SK-N-SH (cell line): ENCODE results near the gene FAM229B. TPM values are rescaled to one million over a fixed set of nuclear protein-coding genes. Genes with fewer than 3 reads are reported as not detected.

ENCODE experiments used
- CTCF ChIA-PET: fragments of 300-600, 350-600 bp; formaldehyde crosslinking; extraction: SDS; loops from one replicate; lab custom pipeline; 2021; lab: Yijun Ruan, JAX
- POLR2A ChIA-PET: fragments of 350-600 bp; sonication (Branson Sonifier 250); formaldehyde crosslinking; extraction: SDS; loops from one replicate; lab custom pipeline; 2020; ENCODE audit warnings: antibody characterized with exemption, inconsistent platforms; lab: Yijun Ruan, JAX
- DNase-seq: peaks from one replicate; pipeline ENCODE4 v3.0.0; 2012
- H2AFZ ChIP-seq: fragments of 200-600 bp; sonication (generic); 2 replicates; pipeline ENCODE4 v1.8.1; 2016; ENCODE audit warnings: antibody characterized with exemption, mild to moderate bottlenecking, low read depth
- H3F3A ChIP-seq: fragments of 200-600 bp; sonication (generic); replicated peaks from 2 replicates; pipeline ENCODE3; 2016; ENCODE audit warnings: antibody characterized with exemption, mild to moderate bottlenecking; ENCODE audit not compliant: insufficient read depth
- H3K27ac ChIP-seq, 2 experiments: fragments of 200-500 bp in 1 of 2; fragments of 200-600 bp in 1 of 2; sonication (Bioruptor generic) in 1 of 2; sonication (generic), shearing (Covaris generic) in 1 of 2; 2 replicates each; pipeline versions ENCODE4 v1.5.1 to v1.6.1; 2014 to 2016; ENCODE audit warnings: low read depth in 2 of 2, inconsistent platforms in 1 of 2, low read length in 1 of 2, mild to moderate bottlenecking in 1 of 2, mixed read lengths in 1 of 2
- H3K27me3 ChIP-seq: fragments of 200-600 bp; sonication (generic), shearing (Covaris generic); 2 replicates; pipeline ENCODE4 v1.6.1; 2016; ENCODE audit warnings: mixed run types; ENCODE audit not compliant: insufficient read depth
- H3K36me3 ChIP-seq, 2 experiments: fragments of 200-500 bp in 1 of 2; fragments of 200-600 bp in 1 of 2; sonication (Bioruptor generic) in 1 of 2; sonication (generic) in 1 of 2; replicated peaks in 1 of 2; 2 replicates each; pipeline versions ENCODE3 to v1.5.1; 2014 to 2016; ENCODE audit warnings: low read length in 1 of 2, mild to moderate bottlenecking in 1 of 2; ENCODE audit not compliant: insufficient read depth in 2 of 2, control insufficient read depth in 1 of 2
- H3K4me1 ChIP-seq, 2 experiments: fragments of 200-500 bp in 1 of 2; fragments of 200-600 bp in 1 of 2; sonication (Bioruptor generic) in 1 of 2; sonication (generic), shearing (Covaris generic) in 1 of 2; 2 replicates each; pipeline versions ENCODE4 v1.5.1 to v1.6.1; 2014 to 2016; ENCODE audit warnings: low read depth in 1 of 2, low read length in 1 of 2, mixed run types in 1 of 2; ENCODE audit not compliant: insufficient read depth in 2 of 2, control insufficient read depth in 1 of 2
- H3K4me2 ChIP-seq: fragments of 200-600 bp; sonication (generic), shearing (Covaris generic); 2 replicates; pipeline ENCODE4 v1.6.1; 2017; ENCODE audit warnings: mixed run types
- H3K4me3 ChIP-seq, 2 experiments: fragments of 200-500 bp in 1 of 2; fragments of 200-600 bp in 1 of 2; sonication (Bioruptor generic) in 1 of 2; sonication (generic), shearing (Covaris generic) in 1 of 2; 2 replicates each; pipeline versions ENCODE4 v1.5.1 to v1.8.1; 2014 to 2016; ENCODE audit warnings: low read depth in 2 of 2, inconsistent platforms in 1 of 2, low read length in 1 of 2, mild to moderate bottlenecking in 1 of 2, mixed read lengths in 1 of 2, moderate library complexity in 1 of 2
- H3K79me2 ChIP-seq: fragments of 200-600 bp; sonication (generic); 2 replicates; pipeline ENCODE4 v1.8.1; 2017; ENCODE audit warnings: mild to moderate bottlenecking; ENCODE audit not compliant: insufficient read depth
- H3K9ac ChIP-seq: fragments of 200-600 bp; sonication (generic); 2 replicates; pipeline ENCODE4 v1.6.1; 2017; ENCODE audit warnings: mixed run types
- H3K9me2 ChIP-seq: fragments of 200-600 bp; sonication (generic); 2 replicates; pipeline ENCODE4 v1.6.1; 2017; ENCODE audit warnings: mixed run types
- H3K9me3 ChIP-seq: fragments of 200-600 bp; sonication (generic); 2 replicates; pipeline ENCODE4 v1.6.1; 2017; ENCODE audit warnings: mixed run types, mild to moderate bottlenecking, moderate library complexity
- H4K20me1 ChIP-seq: fragments of 200-600 bp; sonication (generic); 2 replicates; pipeline ENCODE4 v1.6.1; 2017; ENCODE audit warnings: mild to moderate bottlenecking, mixed run types; ENCODE audit not compliant: insufficient read depth
- CHD2 ChIP-seq: fragments of 150-350 bp; IDR thresholded peaks from 2 replicates; pipeline ENCODE4 v1.6.1; 2018; ENCODE audit warnings: low read length; ENCODE audit not compliant: partially characterized antibody
- ELF1 ChIP-seq: IDR thresholded peaks from 2 replicates; pipeline ENCODE4 v1.4.0; 2012
- EP300 ChIP-seq, 2 experiments: IDR thresholded peaks; 2 replicates each; pipeline versions ENCODE4 v1.4.0 to v1.6.1; 2012; ENCODE audit warnings: borderline replicate concordance in 1 of 2, low read depth in 1 of 2, low read length in 1 of 2
- FOXM1 ChIP-seq: IDR thresholded peaks from 2 replicates; pipeline ENCODE4 v1.4.0; 2012; ENCODE audit warnings: low read depth, mild to moderate bottlenecking
- GATA2 ChIP-seq: sonication (generic); formaldehyde crosslinking; IDR thresholded peaks from 2 replicates; pipeline ENCODE4 v1.5.0; 2020; ENCODE audit warnings: mild to moderate bottlenecking, missing genetic modification reagents
- JUND ChIP-seq: IDR thresholded peaks from 2 replicates; pipeline ENCODE4 v1.4.0; 2012
- MEF2A ChIP-seq: IDR thresholded peaks from 2 replicates; pipeline ENCODE4 v1.4.0; 2012; ENCODE audit warnings: low read depth, borderline replicate concordance
- MXI1 ChIP-seq: IDR thresholded peaks from 2 replicates; pipeline ENCODE4 v1.6.1; 2012; ENCODE audit warnings: mild to moderate bottlenecking, low read depth, low read length, improper control_type of control experiment
- NRF1 ChIP-seq: IDR thresholded peaks from 2 replicates; pipeline ENCODE4 v1.6.1; 2012; ENCODE audit warnings: low read depth, mild to moderate bottlenecking, low read length
- POLR2AphosphoS5 ChIP-seq: IDR thresholded peaks from 2 replicates; pipeline ENCODE4 v1.6.1; 2012; ENCODE audit warnings: low read depth, low read length
- RCOR1 ChIP-seq: fragments of 150-350 bp; IDR thresholded peaks from 2 replicates; pipeline ENCODE4 v1.6.1; 2017; ENCODE audit warnings: antibody characterized with exemption, low read length
- RXRA ChIP-seq: IDR thresholded peaks from 2 replicates; pipeline ENCODE4 v1.4.0; 2012; ENCODE audit warnings: low read depth, mild to moderate bottlenecking, borderline replicate concordance
- TAF1 ChIP-seq: IDR thresholded peaks from 2 replicates; pipeline ENCODE4 v1.6.1; 2012; ENCODE audit warnings: low read depth, mild to moderate bottlenecking, low read length, moderate library complexity, borderline replicate concordance
- TEAD4 ChIP-seq: IDR thresholded peaks from 2 replicates; pipeline ENCODE4 v1.4.0; 2012; ENCODE audit warnings: mild to moderate bottlenecking, borderline replicate concordance; ENCODE audit not compliant: insufficient read depth
- WGBS: methylation state at CpG from one replicate; pipeline ENCODE4 v1.1.6; 2017; ENCODE audit warnings: low lambda C conversion rate; 5-methylcytosine and 5-hydroxymethylcytosine counted together
- polyA plus RNA-seq, 3 experiments: library from polyadenylated mRNA; depleted of rRNA; stranded (reverse); fragments of >200 nt; gene quantifications; 2 replicates each; pipeline ENCODE4 v1.2.3, GENCODE V29; 2012
- TF ChIP-seq, protein P1 (sequence below): IDR thresholded peaks from 2 replicates; pipeline ENCODE4 v1.4.0; 2012; ENCODE audit warnings: low read depth, borderline replicate concordance
- TF ChIP-seq, protein P2 (sequence below): IDR thresholded peaks from 2 replicates; pipeline ENCODE4 v1.4.0; 2012; ENCODE audit warnings: low read depth, borderline replicate concordance
- TF ChIP-seq, protein P3 (sequence below): fragments of 150-350 bp; IDR thresholded peaks from 2 replicates; pipeline ENCODE4 v1.6.1; 2016; ENCODE audit warnings: mild to moderate bottlenecking, low read depth, low read length

The FAM229B gene
- polyA plus RNA-seq, 1 of the 3 experiments (the other 2 are of a cell fraction), result 15.9 TPM

DNA sequence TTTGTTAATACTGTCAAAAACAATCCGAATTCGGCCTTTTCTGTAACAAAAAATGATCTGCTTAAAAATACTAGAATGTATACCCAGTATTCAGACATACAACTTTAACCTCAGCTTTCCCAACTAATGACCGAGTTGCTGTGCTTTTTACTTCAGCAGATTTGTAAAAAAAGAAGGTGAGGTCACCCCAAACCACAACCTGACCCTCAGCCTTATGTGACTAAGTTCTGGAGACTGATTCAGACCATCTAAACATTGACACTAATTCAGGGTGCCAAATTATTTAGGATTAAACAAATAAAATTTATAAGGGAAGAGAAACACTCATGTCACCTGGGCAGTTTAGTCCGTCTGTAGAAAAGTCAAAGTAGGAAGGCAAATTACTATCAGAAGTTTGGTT lies 25.8 kb upstream of the FAM229B start:
- ChIA-PET CTCF (interaction anchor here (1.0 to 1.8 kb wide), 4 partner anchors 12 to 103 kb away, joined by 3 to 8 read pairs (median 4); no protein-coding TSS in a partner anchor), POLR2A (no interaction called here)
- DNase-seq, result no peak

DNA sequence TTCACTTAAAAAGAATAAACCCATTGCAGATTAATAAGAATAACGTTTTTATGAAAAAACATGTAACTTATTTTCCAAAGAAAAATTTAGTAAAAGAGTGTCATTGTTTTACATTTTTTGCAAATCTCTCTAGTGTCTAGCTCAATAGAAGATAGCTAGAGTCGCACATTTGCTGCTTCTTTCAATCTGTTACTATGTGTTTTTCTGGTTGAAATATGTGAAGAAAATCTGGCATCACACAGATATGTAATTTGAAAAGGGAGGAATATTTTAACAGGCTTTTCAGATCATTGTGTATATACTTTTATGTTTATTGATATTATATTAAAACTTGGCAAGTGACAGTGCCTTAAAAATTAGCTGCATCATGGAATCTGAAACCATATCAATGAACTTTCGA lies 24.4 kb upstream of the FAM229B start:
- POLR2A ChIA-PET, result no interaction called here
- Histone ChIP-seq H3K9me2 (no peaks in the 10 kb centered on the region), H3K27me3 (no peaks in the 10 kb centered on the region), H3K4me2 (no peak overlapping the region), H2AFZ (no peak overlapping the region), H3F3A (no peaks in the 10 kb centered on the region), H4K20me1 (no peaks in the 10 kb centered on the region), H3K4me1 (no peaks in the 10 kb centered on the region), H3K4me3 (no peak overlapping the region), H3K27ac (no peak overlapping the region), H3K79me2 (no peaks in the 10 kb centered on the region), H3K9ac (no peak overlapping the region), H3K36me3 (no peaks in the 10 kb centered on the region), H3K9me3 (no peaks in the 10 kb centered on the region)
- no peak for DNase-seq
- 69% methylated on average over 3 of the region's 3 CpGs for WGBS
- TF ChIP-seq POLR2AphosphoS5 (no peak), TEAD4 (no peak), TAF1 (no peak), FOXM1 (no peak), ELF1 (no peak), MXI1 (no peak), RXRA (no peak)
- TF ChIP-seq, protein P1, sequence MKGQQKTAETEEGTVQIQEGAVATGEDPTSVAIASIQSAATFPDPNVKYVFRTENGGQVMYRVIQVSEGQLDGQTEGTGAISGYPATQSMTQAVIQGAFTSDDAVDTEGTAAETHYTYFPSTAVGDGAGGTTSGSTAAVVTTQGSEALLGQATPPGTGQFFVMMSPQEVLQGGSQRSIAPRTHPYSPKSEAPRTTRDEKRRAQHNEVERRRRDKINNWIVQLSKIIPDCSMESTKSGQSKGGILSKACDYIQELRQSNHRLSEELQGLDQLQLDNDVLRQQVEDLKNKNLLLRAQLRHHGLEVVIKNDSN, result no peak
- TF ChIP-seq, protein P2, sequence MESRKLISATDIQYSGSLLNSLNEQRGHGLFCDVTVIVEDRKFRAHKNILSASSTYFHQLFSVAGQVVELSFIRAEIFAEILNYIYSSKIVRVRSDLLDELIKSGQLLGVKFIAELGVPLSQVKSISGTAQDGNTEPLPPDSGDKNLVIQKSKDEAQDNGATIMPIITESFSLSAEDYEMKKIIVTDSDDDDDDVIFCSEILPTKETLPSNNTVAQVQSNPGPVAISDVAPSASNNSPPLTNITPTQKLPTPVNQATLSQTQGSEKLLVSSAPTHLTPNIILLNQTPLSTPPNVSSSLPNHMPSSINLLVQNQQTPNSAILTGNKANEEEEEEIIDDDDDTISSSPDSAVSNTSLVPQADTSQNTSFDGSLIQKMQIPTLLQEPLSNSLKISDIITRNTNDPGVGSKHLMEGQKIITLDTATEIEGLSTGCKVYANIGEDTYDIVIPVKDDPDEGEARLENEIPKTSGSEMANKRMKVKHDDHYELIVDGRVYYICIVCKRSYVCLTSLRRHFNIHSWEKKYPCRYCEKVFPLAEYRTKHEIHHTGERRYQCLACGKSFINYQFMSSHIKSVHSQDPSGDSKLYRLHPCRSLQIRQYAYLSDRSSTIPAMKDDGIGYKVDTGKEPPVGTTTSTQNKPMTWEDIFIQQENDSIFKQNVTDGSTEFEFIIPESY, result no peak
- TF ChIP-seq, protein P3, sequence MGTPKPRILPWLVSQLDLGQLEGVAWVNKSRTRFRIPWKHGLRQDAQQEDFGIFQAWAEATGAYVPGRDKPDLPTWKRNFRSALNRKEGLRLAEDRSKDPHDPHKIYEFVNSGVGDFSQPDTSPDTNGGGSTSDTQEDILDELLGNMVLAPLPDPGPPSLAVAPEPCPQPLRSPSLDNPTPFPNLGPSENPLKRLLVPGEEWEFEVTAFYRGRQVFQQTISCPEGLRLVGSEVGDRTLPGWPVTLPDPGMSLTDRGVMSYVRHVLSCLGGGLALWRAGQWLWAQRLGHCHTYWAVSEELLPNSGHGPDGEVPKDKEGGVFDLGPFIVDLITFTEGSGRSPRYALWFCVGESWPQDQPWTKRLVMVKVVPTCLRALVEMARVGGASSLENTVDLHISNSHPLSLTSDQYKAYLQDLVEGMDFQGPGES, result no peak
- CTCF ChIA-PET, result interaction anchor here (2.5 kb wide), 1 partner anchor 19 kb away, joined by 8 read pairs; no protein-coding TSS in a partner anchor

More for the DNA sequence above, 25.8 kb upstream of the FAM229B start:
- H3K27me3 ChIP-seq, result no peaks in the 10 kb centered on the region
- no peaks in the 10 kb centered on the region for H3K4me1 ChIP-seq
- H3F3A ChIP-seq, result no peaks in the 10 kb centered on the region
- no peaks in the 10 kb centered on the region for H3K79me2 ChIP-seq
- whole genome bisulfite sequencing, result 70% methylated on average over 4 of the region's 4 CpGs
- TF ChIP-seq GATA2 (CRISPR knock-in tag), result no peak
- TF ChIP-seq RCOR1, result no peak
- no peak for TF ChIP-seq EP300 (IDR thresholded peaks at IDR 0.05; ENCODE audit: borderline replicate concordance in 1 of 2, low read depth in 1 of 2, low read length in 1 of 2)
- TF ChIP-seq, protein P1, result no peak
- no peak for TF ChIP-seq MEF2A
- TF ChIP-seq JUND, result no peak
- TF ChIP-seq CHD2, result no peak
- TF ChIP-seq NRF1, result no peak
- no peaks in the 10 kb centered on the region for H3K9me2 ChIP-seq
- no peaks in the 10 kb centered on the region for H4K20me1 ChIP-seq
- H3K4me3 ChIP-seq, result no peak overlapping the region
- H3K9me3 ChIP-seq, result no peaks in the 10 kb centered on the region
- no peak overlapping the region for H3K27ac ChIP-seq
- H3K4me2 ChIP-seq, result no peak overlapping the region
- no peak overlapping the region for H3K9ac ChIP-seq
- no peak overlapping the region for H2AFZ ChIP-seq
- H3K36me3 ChIP-seq, result no peaks in the 10 kb centered on the region
